ENCODE measurements around the gene RAB4B. TPM values are rescaled to one million over a fixed set of nuclear protein-coding genes. Genes with fewer than 3 reads are reported as not detected.

The RAB4B gene
- total and polyA plus RNA-seq, 4 experiments from 2014 or later, result 53.5 to 69.8 (median 61.2) TPM

GRCh38 chr19:40750874-40751537 is 27.0 kb upstream of the RAB4B start, which contains the start of gene SNRPA:
Gene SNRPA, plus strand, starts transcription at chr19:40751203. Its CDS starts 206 bp downstream, at chr19:40751409.
- intact Hi-C loops (cut with micrococcal nuclease), result loop anchor here (1.0 to 5.0 kb wide), 8 partner anchors 27 to 309 kb away; partner anchors contain the start of genes NUMBL, RAB4B and SERTAD3
- H3K4me1 ChIP-seq (ENCODE audit: insufficient read depth, low read length), result peaks cover 50% of the 10 kb centered on the region

GRCh38 chr19:40752257-40752781 is 25.7 kb upstream of the RAB4B start:
- Histone ChIP-seq H3K4me1 (ENCODE audit: insufficient read depth, low read length) (peaks cover 63% of the 10 kb centered on the region), H3K27ac (ENCODE audit: low read depth, low read length) (peak overlapping the region; percentile 86)
- intact Hi-C loops (cut with micrococcal nuclease), result loop anchor here (5.0 kb wide), 1 partner anchor 310 kb away; the partner anchor contains the start of gene SERTAD3

More at GRCh38 chr19:40750874-40751537, 27.0 kb upstream of the RAB4B start, which contains the start of gene SNRPA:
- H3K4me3 ChIP-seq (ENCODE audit: low read length in 2 of 2), result peak within 1 kb of the TSS; percentile 81 to 98
- Mint-ChIP-seq H3K4me1 (peaks cover 28 to 57% (median 38%) of the 10 kb centered on the region in 4 donors), H3K9me3 (peaks cover 0 to 2% (median 0%) of the 10 kb centered on the region in 8 donors), H3K36me3 (peaks cover 12 to 34% of the 10 kb centered on the region in 2 donors), H3K27me3 (no peaks in the 10 kb centered on the region), H3K4me3 (peak within 1 kb of the TSS; percentile 95 to 100 (median 98)), H3K27ac (peak within 1 kb of the TSS; percentile 89 to 99 (median 99))
- ChIA-PET POLR2A (ENCODE audit: partially characterized antibody) (interaction anchor here (0.7 to 9.9 kb wide), 25 partner anchors 9 to 1343 kb away, joined by 3 to 142 read pairs (median 4); partner anchors contain the start of genes B9D2, COQ8B, EGLN2 and HNRNPUL1), CTCF (ENCODE audit: partially characterized antibody) (interaction anchor here (0.8 to 2.5 kb wide), 9 partner anchors 27 to 116 kb away, joined by 3 to 14 read pairs (median 6); partner anchors contain the start of genes EGLN2 and RAB4B)
- DNase-seq, result peak in 4 of 5 donors; percentile 98
- H3K27me3 ChIP-seq (ENCODE audit: insufficient read depth, low read length), result no peaks in the 10 kb centered on the region
- H3K36me3 ChIP-seq (ENCODE audit: insufficient read depth, low read length), result peaks cover 6% of the 10 kb centered on the region
- H3K27ac ChIP-seq (ENCODE audit: low read depth, low read length), result peak within 1 kb of the TSS; percentile 86
- no peaks in the 10 kb centered on the region for H3K9me3 ChIP-seq (ENCODE audit: control insufficient read depth in 1 of 2, low read length in 2 of 2)

GRCh38 chr19:40754611-40755247 is 23.3 kb upstream of the RAB4B start:
- no peaks in the 10 kb centered on the region for H3K27me3 Mint-ChIP-seq
- H3K27ac Mint-ChIP-seq, result peak overlapping the region; percentile 82 to 93 (median 86)
- Histone ChIP-seq H3K4me1 (ENCODE audit: insufficient read depth, low read length) (peaks cover 57% of the 10 kb centered on the region), H3K27ac (ENCODE audit: low read depth, low read length) (peak overlapping the region; percentile 54), H3K36me3 (ENCODE audit: insufficient read depth, low read length) (peaks cover 32% of the 10 kb centered on the region), H3K27me3 (ENCODE audit: insufficient read depth, low read length) (no peaks in the 10 kb centered on the region), H3K4me3 (ENCODE audit: low read length in 2 of 2) (peak overlapping the region; percentile 28 to 68), H3K9me3 (ENCODE audit: control insufficient read depth in 1 of 2, low read length in 2 of 2) (no peaks in the 10 kb centered on the region)
- peaks cover 0 to 2% (median 0%) of the 10 kb centered on the region in 8 donors for H3K9me3 Mint-ChIP-seq
- DNase-seq, result peak in 2 of 5 donors; percentile 18 to 23
- H3K4me1 Mint-ChIP-seq, result peaks cover 37 to 77% (median 52%) of the 10 kb centered on the region in 4 donors
- ChIA-PET CTCF (ENCODE audit: partially characterized antibody) (interaction anchor here (0.8 to 3.2 kb wide), 6 partner anchors 10 to 65 kb away, joined by 3 to 14 read pairs (median 7); partner anchors contain the start of gene RAB4B), POLR2A (ENCODE audit: partially characterized antibody) (interaction anchor here (1.1 to 9.9 kb wide), 7 partner anchors 12 to 92 kb away, joined by 3 to 142 read pairs (median 13); partner anchors contain the start of genes COQ8B, EGLN2 and RAB4B)
- peak overlapping the region; percentile 68 to 94 (median 84) for H3K4me3 Mint-ChIP-seq
- peaks cover 27 to 58% of the 10 kb centered on the region in 2 donors for H3K36me3 Mint-ChIP-seq
- intact Hi-C loops (cut with micrococcal nuclease), result loop anchor here (5.0 kb wide), 1 partner anchor 312 kb away; the partner anchor contains the start of gene SERTAD3

More at GRCh38 chr19:40752257-40752781, 25.7 kb upstream of the RAB4B start:
- POLR2A ChIA-PET (ENCODE audit: partially characterized antibody), result interaction anchor here (0.6 to 9.9 kb wide), 15 partner anchors 8 to 981 kb away, joined by 3 to 142 read pairs (median 3); partner anchors contain the start of genes COQ8B, EGLN2, ITPKC and MIA
- peaks cover 13% of the 10 kb centered on the region for H3K36me3 ChIP-seq (ENCODE audit: insufficient read depth, low read length)
- peaks cover 35 to 70% (median 48%) of the 10 kb centered on the region in 4 donors for H3K4me1 Mint-ChIP-seq
- no peaks in the 10 kb centered on the region for H3K27me3 Mint-ChIP-seq
- peak overlapping the region; percentile 95 to 100 (median 98) for H3K4me3 Mint-ChIP-seq
- CTCF ChIA-PET (ENCODE audit: partially characterized antibody), result interaction anchor here (0.7 to 2.4 kb wide), 11 partner anchors 14 to 510 kb away, joined by 3 to 14 read pairs (median 3); partner anchors contain the start of genes NUMBL and RAB4B
- H3K36me3 Mint-ChIP-seq, result peaks cover 18 to 45% of the 10 kb centered on the region in 2 donors
- no peaks in the 10 kb centered on the region for H3K27me3 ChIP-seq (ENCODE audit: insufficient read depth, low read length)
- peak overlapping the region; percentile 89 to 99 (median 99) for H3K27ac Mint-ChIP-seq
- H3K9me3 Mint-ChIP-seq, result peaks cover 0 to 2% (median 0%) of the 10 kb centered on the region in 8 donors
- DNase-seq, result peak in 1 of 5 donors; percentile 22
- no peaks in the 10 kb centered on the region for H3K9me3 ChIP-seq (ENCODE audit: control insufficient read depth in 1 of 2, low read length in 2 of 2)
- H3K4me3 ChIP-seq (ENCODE audit: low read length in 2 of 2), result peak overlapping the region; percentile 81 to 98

GRCh38 chr19:40755248-40755624 is 22.8 kb upstream of the RAB4B start:
- peak overlapping the region; percentile 54 for H3K27ac ChIP-seq (ENCODE audit: low read depth, low read length)
- H3K27me3 ChIP-seq (ENCODE audit: insufficient read depth, low read length), result no peaks in the 10 kb centered on the region
- peak overlapping the region; percentile 65 to 93 (median 83) for H3K27ac Mint-ChIP-seq
- peak overlapping the region; percentile 68 to 94 (median 81) for H3K4me3 Mint-ChIP-seq
- ChIA-PET CTCF (ENCODE audit: partially characterized antibody) (interaction anchor here (0.8 to 3.2 kb wide), 6 partner anchors 11 to 64 kb away, joined by 3 to 14 read pairs (median 7); partner anchors contain the start of gene RAB4B), POLR2A (ENCODE audit: partially characterized antibody) (interaction anchor here (1.2 to 9.9 kb wide), 5 partner anchors 12 to 50 kb away, joined by 3 to 142 read pairs (median 19); partner anchors contain the start of genes COQ8B, EGLN2 and RAB4B)
- H3K9me3 ChIP-seq (ENCODE audit: control insufficient read depth in 1 of 2, low read length in 2 of 2), result no peaks in the 10 kb centered on the region
- no peaks in the 10 kb centered on the region for H3K27me3 Mint-ChIP-seq
- intact Hi-C loops (cut with micrococcal nuclease), result no loop called here
- H3K36me3 Mint-ChIP-seq, result peaks cover 31 to 63% of the 10 kb centered on the region in 2 donors
- H3K4me1 ChIP-seq (ENCODE audit: insufficient read depth, low read length), result peaks cover 53% of the 10 kb centered on the region
- H3K36me3 ChIP-seq (ENCODE audit: insufficient read depth, low read length), result peaks cover 38% of the 10 kb centered on the region
- H3K4me1 Mint-ChIP-seq, result peaks cover 32 to 74% (median 49%) of the 10 kb centered on the region in 4 donors
- no peak for DNase-seq
- H3K9me3 Mint-ChIP-seq, result peaks cover 0 to 2% (median 0%) of the 10 kb centered on the region in 8 donors
- H3K4me3 ChIP-seq (ENCODE audit: low read length in 2 of 2), result peak overlapping the region in 1 of 2 donors; percentile 28

- ChIA-PET CTCF (ENCODE audit: partially characterized antibody) (interaction anchor here (0.7 to 3.2 kb wide), 6 partner anchors 12 to 93 kb away, joined by 3 to 14 read pairs (median 7); partner anchors contain the start of gene RAB4B), POLR2A (ENCODE audit: partially characterized antibody) (interaction anchor here (3.7 to 9.9 kb wide), 4 partner anchors 11 to 50 kb away, joined by 13 to 142 read pairs (median 76); partner anchors contain the start of genes EGLN2 and RAB4B)
- intact Hi-C loops (cut with micrococcal nuclease), result no loop called here
- Histone ChIP-seq H3K27ac (ENCODE audit: low read depth, low read length) (peak overlapping the region; percentile 54), H3K4me1 (ENCODE audit: insufficient read depth, low read length) (peaks cover 53% of the 10 kb centered on the region), H3K27me3 (ENCODE audit: insufficient read depth, low read length) (no peaks in the 10 kb centered on the region), H3K9me3 (ENCODE audit: control insufficient read depth in 1 of 2, low read length in 2 of 2) (no peaks in the 10 kb centered on the region), H3K36me3 (ENCODE audit: insufficient read depth, low read length) (peaks cover 43% of the 10 kb centered on the region), H3K4me3 (ENCODE audit: low read length in 2 of 2) (no peak overlapping the region)
- Mint-ChIP-seq H3K9me3 (no peaks in the 10 kb centered on the region), H3K4me1 (peaks cover 31 to 69% (median 51%) of the 10 kb centered on the region in 4 donors), H3K36me3 (peaks cover 36 to 63% of the 10 kb centered on the region in 2 donors), H3K27ac (peak overlapping the region; percentile 65 to 93 (median 83)), H3K4me3 (peak overlapping the region; percentile 30 to 94 (median 78)), H3K27me3 (no peaks in the 10 kb centered on the region)
- DNase-seq, result no peak
Measured at GRCh38 chr19:40755791-40756190, 22.3 kb upstream of the RAB4B start.

GRCh38 chr19:40756502-40757110 is 21.4 kb upstream of the RAB4B start:
- Histone ChIP-seq H3K4me3 (ENCODE audit: low read length in 2 of 2) (no peak overlapping the region), H3K4me1 (ENCODE audit: insufficient read depth, low read length) (peaks cover 49% of the 10 kb centered on the region), H3K27ac (ENCODE audit: low read depth, low read length) (peak overlapping the region; percentile 54), H3K9me3 (ENCODE audit: control insufficient read depth in 1 of 2, low read length in 2 of 2) (no peaks in the 10 kb centered on the region), H3K27me3 (ENCODE audit: insufficient read depth, low read length) (no peaks in the 10 kb centered on the region), H3K36me3 (ENCODE audit: insufficient read depth, low read length) (peaks cover 50% of the 10 kb centered on the region)
- ChIA-PET POLR2A (ENCODE audit: partially characterized antibody) (interaction anchor here (3.7 to 9.9 kb wide), 4 partner anchors 10 to 49 kb away, joined by 13 to 142 read pairs (median 76); partner anchors contain the start of genes EGLN2 and RAB4B), CTCF (ENCODE audit: partially characterized antibody) (interaction anchor here (0.7 to 3.2 kb wide), 5 partner anchors 17 to 93 kb away, joined by 3 to 14 read pairs (median 10); partner anchors contain the start of gene RAB4B)
- peak overlapping the region; percentile 3 to 82 (median 36) for H3K4me3 Mint-ChIP-seq
- H3K27me3 Mint-ChIP-seq, result no peaks in the 10 kb centered on the region
- DNase-seq, result peak in 2 of 5 donors; percentile 15 to 57
- H3K27ac Mint-ChIP-seq, result peak overlapping the region; percentile 8 to 93 (median 78)
- peaks cover 40 to 60% of the 10 kb centered on the region in 2 donors for H3K36me3 Mint-ChIP-seq
- peaks cover 31 to 71% (median 48%) of the 10 kb centered on the region in 4 donors for H3K4me1 Mint-ChIP-seq
- H3K9me3 Mint-ChIP-seq, result no peaks in the 10 kb centered on the region
- intact Hi-C loops (cut with micrococcal nuclease), result no loop called here
